K562 (cell line): Measurements from ENCODE around the gene CHST8. TPM values are rescaled to one million over a fixed set of nuclear protein-coding genes. Genes with fewer than 3 reads are reported as not detected.

Source experiments
- ATAC-seq: fragments of 200-7000 bp; cut with Tn5 transposase; 3 replicates; pipeline ENCODE4 v1.9.1; 2020; ENCODE audit warnings: moderate library complexity
- BruUV-seq: library from RNA; stranded (reverse); fragments of 400-500 nt; replicated peaks from 2 replicates; lab custom pipeline; 2021; lab: Mats Ljungman, UMichigan
- CTCF ChIA-PET: fragments of 300-600 bp; formaldehyde crosslinking; extraction: SDS; loops from one replicate; lab custom pipeline; 2021; ENCODE audit warnings: low intra/inter-chr PET ratio; lab: Yijun Ruan, JAX
- POLR2A ChIA-PET: fragments of 300-600, 350-650 bp; sonication (Branson Sonifier 250); formaldehyde crosslinking; extraction: SDS; loops from one replicate; lab custom pipeline; 2021; ENCODE audit warnings: antibody characterized with exemption, inconsistent platforms; lab: Yijun Ruan, JAX
- DNase-seq, 4 experiments: peaks; one replicate each; pipeline versions ENCODE4 v3.0.0 to v3.0.0-alpha.2; 2011 to 2018; ENCODE audit warnings: low spot score in 3 of 4, mixed read lengths in 3 of 4; ENCODE audit errors: extremely low read depth in 1 of 4
- FAIRE-seq: peaks from 2 replicates; lab custom pipeline; 2011; peaks lifted over from hg19 to GRCh38; lab: Jason Lieb, UNC
- H2AFZ ChIP-seq: 2 replicates; pipeline ENCODE4 v1.6.0; 2011; ENCODE audit warnings: low read depth, low read length, control low read depth, inconsistent platforms
- H3K27ac ChIP-seq: fragments of 200-600 bp; 3 replicates; pipeline ENCODE4 v1.8.0; 2011; ENCODE audit warnings: low read depth, mild to moderate bottlenecking, control low read depth, inconsistent platforms, low read length, moderate library complexity, mixed read lengths; ENCODE audit errors: extremely low read depth
- H3K27me3 ChIP-seq, 2 experiments: fragments of 300-600 bp in 1 of 2; 2 replicates in 1 of 2; 3 replicates in 1 of 2; pipeline versions ENCODE4 v1.6.0 to v1.8.0; 2011; ENCODE audit warnings: inconsistent platforms in 2 of 2, low read length in 2 of 2, mild to moderate bottlenecking in 1 of 2, mixed read lengths in 1 of 2, moderate library complexity in 1 of 2; ENCODE audit not compliant: control insufficient read depth in 2 of 2, insufficient read depth in 2 of 2
- H3K36me3 ChIP-seq: fragments of 300-600 bp; 3 replicates; pipeline ENCODE4 v1.8.0; 2011; ENCODE audit warnings: mild to moderate bottlenecking, low read length, inconsistent platforms; ENCODE audit not compliant: control insufficient read depth, insufficient read depth
- H3K4me1 ChIP-seq, 2 experiments: fragments of 200-600 bp in 1 of 2; replicated peaks in 1 of 2; 2 replicates in 1 of 2; 3 replicates in 1 of 2; pipeline versions ENCODE4 v1.5.1 to v1.8.0; 2011; ENCODE audit warnings: inconsistent platforms in 2 of 2, low read length in 2 of 2, mild to moderate bottlenecking in 1 of 2, mixed read lengths in 1 of 2, moderate library complexity in 1 of 2; ENCODE audit not compliant: control insufficient read depth in 2 of 2, insufficient read depth in 2 of 2
- H3K4me2 ChIP-seq: 2 replicates; pipeline ENCODE4 v1.6.1; 2011; ENCODE audit warnings: low read length, control low read depth, inconsistent platforms, mixed read lengths; ENCODE audit not compliant: insufficient read depth
- H3K4me3 ChIP-seq: fragments of 200-600 bp; sonication (generic), shearing (Covaris generic); 2 replicates; pipeline ENCODE4 v1.5.1; 2016; ENCODE audit warnings: control low read depth, inconsistent platforms
- H3K79me2 ChIP-seq: fragments of 200-600 bp; 3 replicates; pipeline ENCODE4 v1.8.0; 2011; ENCODE audit warnings: low read length, inconsistent platforms; ENCODE audit not compliant: control insufficient read depth, insufficient read depth
- H3K9ac ChIP-seq, 2 experiments: 2 replicates each; pipeline versions ENCODE4 v1.6.0 to v1.6.1; 2011; ENCODE audit warnings: low read depth in 2 of 2, low read length in 2 of 2, control low read depth in 1 of 2, inconsistent platforms in 1 of 2, mild to moderate bottlenecking in 1 of 2, mixed read lengths in 1 of 2; ENCODE audit not compliant: insufficient read depth in 1 of 2
- H3K9me1 ChIP-seq: one replicate; pipeline ENCODE4 v1.6.0; 2011; ENCODE audit warnings: inconsistent platforms, mild to moderate bottlenecking, low read length, moderate library complexity; ENCODE audit not compliant: control insufficient read depth, insufficient read depth
- H3K9me3 ChIP-seq: replicated peaks from 2 replicates; pipeline ENCODE4 v1.5.1; 2011; ENCODE audit warnings: low read depth, low read length, inconsistent platforms; ENCODE audit not compliant: control insufficient read depth, insufficient read depth
- H4K20me1 ChIP-seq: replicated peaks from 2 replicates; pipeline ENCODE4 v1.6.1; 2011; ENCODE audit warnings: low read length, inconsistent platforms, mixed read lengths; ENCODE audit not compliant: control insufficient read depth, insufficient read depth
- SMARCB1 ChIP-seq: IDR thresholded peaks from 2 replicates; pipeline ENCODE4 v1.6.1; 2011; ENCODE audit warnings: improper control_type of control experiment, low read depth; ENCODE audit not compliant: insufficient read length
- SRSF3 ChIP-seq: fragments of 200-400 bp; formaldehyde crosslinking; IDR thresholded peaks from 2 replicates; pipeline ENCODE4 v1.6.1; 2016; ENCODE audit warnings: mild to moderate bottlenecking, low read length, moderate library complexity; ENCODE audit not compliant: insufficient read depth
- ZBTB33 ChIP-seq: sonication (generic); formaldehyde crosslinking; IDR thresholded peaks from 2 replicates; pipeline ENCODE4 v1.8.1; 2023; ENCODE audit warnings: mild to moderate bottlenecking, missing genetic modification reagents
- ZNF133 ChIP-seq: fragments of 250-450 bp; sonication (Bioruptor Pico); IDR thresholded peaks from 2 replicates; pipeline ENCODE4 v1.4.0; 2020; ENCODE audit warnings: mild to moderate bottlenecking
- ZNF77 ChIP-seq: fragments of 250-450 bp; sonication (Bioruptor Pico); IDR thresholded peaks from 2 replicates; pipeline ENCODE4 v1.5.0; 2020
- WGBS: fragments of 100-300 bp; shearing (Covaris generic); methylation state at CpG from one replicate; pipeline ENCODE4 v1.1.6; 2016; ENCODE audit warnings: low coverage, mixed read lengths; ENCODE audit not compliant: insufficient coverage; ENCODE audit errors: missing lambda C conversion rate; 5-methylcytosine and 5-hydroxymethylcytosine counted together
- in situ Hi-C: fragments of 300-500 bp; cut with MboI; formaldehyde crosslinking; loops from 4 replicates; pipeline ENCODE4 v1.15.0; 2018; ENCODE audit warnings: inconsistent platforms, mixed read lengths
- intact Hi-C: fragments of 100-400 bp; cut with micrococcal nuclease; formaldehyde crosslinking; loops from 2 replicates; pipeline ENCODE4 v1.14.2; 2022
- polyA plus RNA-seq, 8 experiments: library from polyadenylated mRNA; depleted of rRNA in 4 of 8; stranded (reverse) in 5 of 8; unstranded in 3 of 8; fragments of >200 nt; fragmentation: Nextera tagmentation in 2 of 8; fragmentation: Illumina TruSeq in 1 of 8; extraction: Ambion mirVana in 2 of 8; extraction: Trizol in 1 of 8; gene quantifications; 2 replicates each; pipeline versions ENCODE4 v1.2.1 to v1.2.3, GENCODE V29; 2011 to 2014; ENCODE audit warnings: inconsistent platforms in 1 of 8, missing spikeins in 1 of 8
- total RNA-seq, 7 experiments: library from RNA; depleted of rRNA in 6 of 7; stranded (reverse); fragments of >200 nt in 6 of 7; fragmentation: Illumina TruSeq in 2 of 7; extraction: Trizol in 2 of 7; gene quantifications; 2 replicates each; pipeline versions ENCODE4 v1.2.1 to v1.2.3, GENCODE V29; 2011 to 2021; ENCODE audit warnings: low replicate concordance in 1 of 7

The CHST8 gene
- total and polyA plus RNA-seq, 9 of the 15 experiments (the other 6 are each of a cell fraction or from before 2014, with no cell fraction given): 0.11 TPM; not detected in 8

- ATAC-seq (no peak), DNase-seq (no peak), FAIRE-seq (no peak)
- Histone ChIP-seq H3K36me3 (peaks cover 49% of the 10 kb centered on the region; the same call in 1 of the 3 replicates), H3K79me2 (no peaks in the 10 kb centered on the region), H3K4me2 (no peak overlapping the region), H3K4me1 (peaks cover 0 to 2% of the 10 kb centered on the region in 2 experiments; a peak in 2 of 5 replicates), H4K20me1 (no peaks in the 10 kb centered on the region), H3K4me3 (no peak overlapping the region), H3K9me3 (no peaks in the 10 kb centered on the region), H3K9ac (no peak overlapping the region; a peak in 1 of 4 replicates), H2AFZ (no peak overlapping the region), H3K27ac (no peak overlapping the region), H3K9me1 (no peaks in the 10 kb centered on the region), H3K27me3 (no peaks in the 10 kb centered on the region)
- BruUV-seq: no TSS peak
- in situ Hi-C loops (no loop called here), intact Hi-C loops (no loop called here)
- POLR2A ChIA-PET: interaction anchor here (0.6 kb wide), 1 partner anchor 901 kb away, joined by 3 read pairs; no protein-coding TSS in a partner anchor
- CTCF ChIA-PET: no interaction called here
- 96% methylated on average over 20 of the region's 41 CpGs for WGBS
- TF ChIP-seq ZNF133: no peak
- TF ChIP-seq ZNF77: no peak
- TF ChIP-seq SRSF3: no peak
- peak; percentile 34; the same call in 1 of the 2 replicates for TF ChIP-seq ZBTB33 (CRISPR knock-in tag)
- TF ChIP-seq SMARCB1: no peak
Observed at GRCh38 chr19:33811246-33811645, 189.5 kb downstream of the CHST8 start.
